Rectal smooth muscle tissue (tissue), 1 donor: ENCODE data around the gene STXBP6.

ENCODE experiments used
- H3K27ac ChIP-seq: one replicate; pipeline ENCODE4 v1.7.0; 2013; ENCODE audit warnings: low read depth, low read length, inconsistent platforms
- H3K27me3 ChIP-seq: one replicate; pipeline ENCODE4 v1.7.0; 2013; ENCODE audit warnings: low read length; ENCODE audit not compliant: control insufficient read depth, insufficient read depth
- H3K36me3 ChIP-seq: one replicate; pipeline ENCODE4 v1.7.0; 2013; ENCODE audit warnings: low read length; ENCODE audit not compliant: control insufficient read depth, insufficient read depth
- H3K4me1 ChIP-seq: one replicate; pipeline ENCODE4 v1.7.0; 2013; ENCODE audit warnings: low read length; ENCODE audit not compliant: control insufficient read depth, insufficient read depth
- H3K4me3 ChIP-seq: one replicate; pipeline ENCODE4 v1.7.0; 2013; ENCODE audit warnings: low read length
- H3K9ac ChIP-seq: one replicate; pipeline ENCODE4 v1.7.0; 2013; ENCODE audit warnings: low read length

The STXBP6 gene

DNA sequence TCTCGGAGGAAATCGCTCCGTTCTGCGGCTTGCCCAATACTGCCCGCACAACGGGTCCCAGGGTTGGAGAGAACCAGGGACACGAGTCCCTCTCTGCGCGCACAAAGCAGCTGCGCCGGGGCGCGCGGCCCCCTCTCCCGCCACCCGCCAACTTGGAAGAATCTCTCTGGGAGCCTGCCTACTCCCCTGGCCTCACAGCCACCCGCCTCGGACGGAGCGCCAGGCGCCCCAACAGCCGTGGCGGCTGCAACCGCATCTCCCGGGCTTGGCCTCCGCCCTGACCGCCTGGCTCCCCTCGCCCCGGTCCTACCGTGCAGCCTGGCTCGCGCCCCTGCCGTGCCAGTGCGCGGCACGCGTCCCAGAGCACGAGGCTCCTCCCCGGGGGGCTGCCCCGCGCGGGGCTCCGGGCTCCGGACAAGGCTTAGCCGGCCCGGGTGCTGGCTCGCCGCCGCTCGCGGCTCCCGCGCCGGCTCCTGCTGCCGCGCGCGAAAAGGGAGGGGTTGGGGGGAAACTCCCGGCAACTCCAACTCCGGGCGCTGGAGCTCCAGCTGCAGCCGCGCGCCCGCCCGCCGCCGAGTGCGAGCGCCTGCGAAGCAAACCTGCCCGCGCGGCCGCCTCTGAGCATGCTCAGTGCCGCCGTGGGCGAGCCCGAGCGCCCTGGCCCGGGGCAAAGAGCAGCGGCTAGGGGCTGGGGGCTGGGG, at the start of gene STXBP6:
STXBP6 (minus strand) TSS at position 580 of the 701 bp plus-strand sequence. CDS start 75,329 bp downstream, outside the sequence.
- Histone ChIP-seq H3K27me3 (no peaks in the 10 kb centered on the region), H3K4me3 (peak within 1 kb of the TSS; percentile 72), H3K4me1 (peaks cover 11% of the 10 kb centered on the region), H3K36me3 (no peaks in the 10 kb centered on the region), H3K9ac (peak within 1 kb of the TSS; percentile 26), H3K27ac (peak within 1 kb of the TSS; percentile 69)

GRCh38 chr14:25097120-25097519, 47.2 kb upstream of the STXBP6 start:
- no peak overlapping the region for H3K4me3 ChIP-seq
- H3K4me1 ChIP-seq, result no peaks in the 10 kb centered on the region
- H3K27me3 ChIP-seq, result no peaks in the 10 kb centered on the region
- no peak overlapping the region for H3K27ac ChIP-seq
- H3K9ac ChIP-seq, result no peak overlapping the region
- no peaks in the 10 kb centered on the region for H3K36me3 ChIP-seq

GRCh38 chr14:25095736-25096437, 45.9 kb upstream of the STXBP6 start:
- Histone ChIP-seq H3K4me1 (no peaks in the 10 kb centered on the region), H3K27me3 (no peaks in the 10 kb centered on the region), H3K36me3 (no peaks in the 10 kb centered on the region), H3K27ac (no peak overlapping the region), H3K9ac (no peak overlapping the region), H3K4me3 (no peak overlapping the region)

GRCh38 chr14:25094171-25094907, 44.4 kb upstream of the STXBP6 start:
- Histone ChIP-seq H3K4me1 (no peaks in the 10 kb centered on the region), H3K36me3 (no peaks in the 10 kb centered on the region), H3K27ac (no peak overlapping the region), H3K4me3 (no peak overlapping the region), H3K9ac (no peak overlapping the region), H3K27me3 (no peaks in the 10 kb centered on the region)

DNA sequence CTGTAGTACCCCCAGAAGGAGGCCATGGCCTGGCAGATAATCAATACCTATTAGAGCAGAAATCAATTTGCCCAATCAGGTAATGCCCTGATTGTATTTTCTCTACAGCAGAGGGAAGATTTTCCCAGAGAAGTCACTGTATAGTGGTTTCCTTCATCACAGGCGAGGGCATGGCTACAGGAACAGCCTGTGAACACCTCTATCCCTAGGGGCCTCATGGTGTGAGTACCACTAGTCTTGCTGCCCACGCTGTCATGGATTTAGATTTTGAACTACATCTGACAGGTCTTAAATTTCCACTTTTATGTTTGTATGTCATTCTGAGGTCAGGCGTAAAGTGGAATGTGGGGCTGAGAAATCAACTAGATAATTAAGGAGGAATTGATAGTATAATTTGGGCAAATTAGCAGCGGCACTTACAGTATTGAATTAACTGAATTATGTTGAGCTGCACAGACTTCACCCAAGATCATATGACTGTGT, 42.4 kb upstream of the STXBP6 start:
- Histone ChIP-seq H3K4me3 (no peak overlapping the region), H3K27me3 (no peaks in the 10 kb centered on the region), H3K9ac (no peak overlapping the region), H3K36me3 (no peaks in the 10 kb centered on the region), H3K4me1 (no peaks in the 10 kb centered on the region), H3K27ac (no peak overlapping the region)

- Histone ChIP-seq H3K27me3 (no peaks in the 10 kb centered on the region), H3K27ac (no peak overlapping the region), H3K4me3 (no peak overlapping the region), H3K4me1 (no peaks in the 10 kb centered on the region), H3K9ac (no peak overlapping the region), H3K36me3 (no peaks in the 10 kb centered on the region)
Observed at GRCh38 chr14:25090716-25091454, 40.9 kb upstream of the STXBP6 start.

DNA sequence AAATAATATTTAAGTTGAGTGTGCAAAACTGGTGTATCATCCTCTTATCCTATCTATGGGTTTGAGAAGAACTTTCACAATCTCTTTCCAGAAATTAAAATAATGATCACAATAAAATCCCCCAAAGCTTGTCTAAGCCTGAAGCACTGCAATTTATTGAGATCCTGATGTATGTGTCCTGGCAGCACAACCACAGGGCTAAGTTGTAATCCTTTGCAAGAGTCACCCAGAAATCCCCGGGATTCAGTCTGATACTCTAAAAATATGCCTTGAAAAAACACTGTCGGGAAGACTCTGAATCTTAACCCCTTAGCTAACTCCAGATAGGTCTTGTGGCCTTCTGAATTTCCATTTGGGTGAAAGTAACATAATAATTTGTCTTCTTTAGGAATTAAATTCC, 40.3 kb upstream of the STXBP6 start:
- Histone ChIP-seq H3K4me3 (no peak overlapping the region), H3K27me3 (no peaks in the 10 kb centered on the region), H3K27ac (no peak overlapping the region), H3K36me3 (no peaks in the 10 kb centered on the region), H3K4me1 (no peaks in the 10 kb centered on the region), H3K9ac (no peak overlapping the region)

- Histone ChIP-seq H3K27ac (no peak overlapping the region), H3K4me1 (no peaks in the 10 kb centered on the region), H3K27me3 (no peaks in the 10 kb centered on the region), H3K36me3 (no peaks in the 10 kb centered on the region), H3K4me3 (no peak overlapping the region), H3K9ac (no peak overlapping the region)
Observed at GRCh38 chr14:25089496-25089895, 39.5 kb upstream of the STXBP6 start.

DNA sequence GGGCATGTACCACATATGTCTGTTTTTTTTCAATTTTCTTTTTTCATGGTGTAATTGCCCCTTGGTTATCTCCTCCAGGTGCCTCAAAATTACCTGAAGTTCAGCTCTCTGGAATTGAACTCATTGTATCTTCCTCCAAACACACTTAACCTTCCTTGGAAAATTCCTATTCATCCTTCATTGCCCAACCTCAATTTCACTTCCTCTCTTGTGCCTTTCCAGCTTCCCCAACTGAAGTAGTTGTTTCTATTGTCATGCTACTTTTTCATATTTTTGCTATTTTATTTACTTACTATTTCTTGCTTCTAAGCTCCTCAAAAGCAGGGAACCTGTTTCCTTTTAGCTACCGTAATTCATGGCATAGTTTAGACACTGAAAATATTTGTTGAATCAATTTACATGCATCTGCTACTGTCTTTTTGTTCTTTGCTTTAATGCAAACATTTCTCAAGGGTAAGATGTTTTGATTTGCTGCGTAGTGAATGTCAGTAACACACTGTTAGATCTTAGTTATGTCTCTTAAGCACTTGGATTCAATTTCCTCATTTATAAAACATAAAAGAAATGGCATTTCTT, 37.0 kb upstream of the STXBP6 start:
- H3K9ac ChIP-seq, result no peak overlapping the region
- H3K4me1 ChIP-seq, result no peaks in the 10 kb centered on the region
- no peaks in the 10 kb centered on the region for H3K36me3 ChIP-seq
- H3K27me3 ChIP-seq, result no peaks in the 10 kb centered on the region
- H3K27ac ChIP-seq, result no peak overlapping the region
- no peak overlapping the region for H3K4me3 ChIP-seq

GRCh38 chr14:25086081-25086480, 36.1 kb upstream of the STXBP6 start:
- Histone ChIP-seq H3K27me3 (no peaks in the 10 kb centered on the region), H3K27ac (no peak overlapping the region), H3K9ac (no peak overlapping the region), H3K4me1 (no peaks in the 10 kb centered on the region), H3K36me3 (no peaks in the 10 kb centered on the region), H3K4me3 (no peak overlapping the region)

DNA sequence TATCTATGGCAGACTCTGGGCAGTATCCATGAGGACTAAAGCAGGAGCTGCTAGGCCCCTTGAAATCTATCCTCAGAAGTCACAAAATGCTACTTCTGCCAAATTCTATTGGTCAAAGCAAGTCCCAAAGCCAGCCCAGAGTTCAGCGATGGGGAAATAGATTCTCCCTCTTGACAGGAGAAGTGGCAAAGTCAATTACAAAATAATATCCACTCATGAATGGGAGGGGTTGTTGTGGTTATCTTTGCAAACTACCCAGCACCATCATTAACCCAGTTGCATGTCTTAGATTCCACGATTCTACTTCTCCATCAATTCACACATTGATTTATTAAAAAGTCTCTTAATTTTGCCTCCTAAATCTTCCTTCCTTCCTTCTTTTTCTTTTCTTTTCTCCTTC, 30.7 kb upstream of the STXBP6 start:
- no peaks in the 10 kb centered on the region for H3K36me3 ChIP-seq
- no peak overlapping the region for H3K4me3 ChIP-seq
- no peak overlapping the region for H3K9ac ChIP-seq
- no peaks in the 10 kb centered on the region for H3K27me3 ChIP-seq
- no peaks in the 10 kb centered on the region for H3K4me1 ChIP-seq
- no peak overlapping the region for H3K27ac ChIP-seq

DNA sequence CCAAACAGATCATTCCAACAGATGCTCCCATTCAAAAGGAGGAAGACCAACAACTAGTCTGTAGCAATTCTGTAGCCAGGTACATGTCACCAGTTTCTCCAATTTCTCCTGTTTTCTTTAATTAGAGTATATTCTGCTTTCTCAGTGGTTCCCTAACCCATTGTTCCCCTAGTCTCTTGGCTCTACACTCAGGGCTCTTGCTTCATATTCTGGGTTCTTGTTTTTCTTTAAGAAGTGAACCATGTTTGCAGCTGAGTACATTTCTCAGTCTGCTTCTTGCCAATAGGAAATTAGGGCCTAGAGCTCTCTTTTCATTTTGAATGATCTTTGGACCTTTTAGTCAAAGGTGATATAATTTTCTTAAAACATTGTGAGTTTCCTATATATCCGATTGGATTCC, 29.4 kb upstream of the STXBP6 start:
- no peak overlapping the region for H3K27ac ChIP-seq
- no peaks in the 10 kb centered on the region for H3K27me3 ChIP-seq
- H3K4me3 ChIP-seq, result no peak overlapping the region
- no peaks in the 10 kb centered on the region for H3K4me1 ChIP-seq
- no peaks in the 10 kb centered on the region for H3K36me3 ChIP-seq
- H3K9ac ChIP-seq, result no peak overlapping the region
